CD4-positive, alpha-beta T cell treated with Interleukin-15 for 1 hour (primary cell): ENCODE measurements around the gene SETBP1.
"Not testable (repeated sequence)": the region's sequence is repeated elsewhere in the genome, so short reads cannot be mapped to it uniquely, and the experiment has no call there.

ENCODE experiments used
- DNase-seq: peaks from one replicate; pipeline ENCODE4 v3.0.0-alpha.2; 2020

SETBP1 gene

GRCh38 chr18:44708451-44709083 is 27.9 kb downstream of the SETBP1 start:
- no peak for DNase-seq

GRCh38 chr18:44709307-44710126 is 28.8 kb downstream of the SETBP1 start:
- DNase-seq = no peak

- no peak for DNase-seq
These were observed 30.2 kb downstream of the SETBP1 start for GRCh38 chr18:44710931-44711330.

- no peak for DNase-seq
These were observed 31.3 kb downstream of the SETBP1 start for GRCh38 chr18:44712025-44712424.

GRCh38 chr18:44713435-44713834 is 32.7 kb downstream of the SETBP1 start:
- DNase-seq = no peak

- DNase-seq = no peak
These were observed 33.7 kb downstream of the SETBP1 start for GRCh38 chr18:44714376-44714775.

GRCh38 chr18:44715245-44715644 is 34.6 kb downstream of the SETBP1 start:
- DNase-seq = no peak

- DNase-seq = no peak
These were observed 35.2 kb downstream of the SETBP1 start for GRCh38 chr18:44715842-44716241.

GRCh38 chr18:44716697-44717163 is 36.0 kb downstream of the SETBP1 start:
- DNase-seq = no peak

- no peak for DNase-seq
These were observed 38.9 kb downstream of the SETBP1 start for GRCh38 chr18:44719519-44720060.

GRCh38 chr18:44721748-44722147 is 41.1 kb downstream of the SETBP1 start:
- not testable (repeated sequence) for DNase-seq

GRCh38 chr18:44723411-44723810 is 42.7 kb downstream of the SETBP1 start:
- DNase-seq = no peak

- DNase-seq = no peak
These were observed 43.6 kb downstream of the SETBP1 start for GRCh38 chr18:44724105-44724778.

- peak; percentile 70 for DNase-seq
These were observed 44.8 kb downstream of the SETBP1 start for GRCh38 chr18:44725300-44726058.

- DNase-seq = no peak
These were observed 45.4 kb downstream of the SETBP1 start for GRCh38 chr18:44726059-44726421.

GRCh38 chr18:44727291-44727690 is 46.6 kb downstream of the SETBP1 start:
- no peak for DNase-seq

- DNase-seq = peak; percentile 59
These were observed 49.0 kb downstream of the SETBP1 start for GRCh38 chr18:44729631-44730101.

- DNase-seq = no peak
These were observed 50.3 kb downstream of the SETBP1 start for GRCh38 chr18:44730803-44731529.

GRCh38 chr18:44731530-44732237 is 51.0 kb downstream of the SETBP1 start:
- DNase-seq = no peak

- DNase-seq = no peak
These were observed 51.5 kb downstream of the SETBP1 start for GRCh38 chr18:44732238-44732563.

- no peak for DNase-seq
These were observed 51.9 kb downstream of the SETBP1 start for GRCh38 chr18:44732599-44732998.
